Naive thymus-derived CD4-positive, alpha-beta T cell (primary cell): ENCODE data around the gene NLRP12. TPM values are rescaled to one million over a fixed set of nuclear protein-coding genes. Genes with fewer than 3 reads are reported as not detected.

ENCODE experiments used
- ATAC-seq: fragments of 150-1000 bp; cut with Tn5 transposase; 2 replicates; pipeline ENCODE4 v1.10.0; 2021; ENCODE audit warnings: mild to moderate bottlenecking, moderate library complexity
- CTCF ChIA-PET: fragments of 350-600 bp; sonication (Branson Sonifier 250); formaldehyde crosslinking; loops from one replicate; lab custom pipeline; 2021; ENCODE audit warnings: antibody characterized with exemption; lab: Charles Lee
- POLR2A ChIA-PET: fragments of 350-600 bp; sonication (Branson Sonifier 250); formaldehyde crosslinking; loops from one replicate; lab custom pipeline; 2021; ENCODE audit warnings: antibody characterized with exemption, inconsistent platforms; lab: Charles Lee
- DNase-seq, 9 donors: peaks; one replicate each; pipeline versions ENCODE4 v3.0.0 to v3.0.0-alpha.2; 2020 to 2022; ENCODE audit warnings: mixed read lengths in 1 of 9
- H3K27ac ChIP-seq: one replicate; pipeline ENCODE4 v1.7.0; 2013; ENCODE audit warnings: mild to moderate bottlenecking, low read depth, low read length, moderate library complexity
- H3K27me3 ChIP-seq, 2 donors: one replicate each; pipeline ENCODE4 v1.7.0; 2013; ENCODE audit warnings: low read length in 2 of 2, mild to moderate bottlenecking in 2 of 2, moderate library complexity in 2 of 2; ENCODE audit not compliant: control insufficient read depth in 2 of 2, insufficient read depth in 2 of 2
- H3K36me3 ChIP-seq, 3 experiments: 1 replicate in 2 of 3; 2 replicates in 1 of 3; pipeline ENCODE4 v1.7.0; 2013; ENCODE audit warnings: low read length in 3 of 3, mild to moderate bottlenecking in 3 of 3, moderate library complexity in 1 of 3; ENCODE audit not compliant: insufficient read depth in 3 of 3, control insufficient read depth in 2 of 3
- H3K4me1 ChIP-seq, 2 donors: one replicate each; pipeline ENCODE4 v1.7.0; 2013; ENCODE audit warnings: low read length in 2 of 2, mild to moderate bottlenecking in 2 of 2, moderate library complexity in 1 of 2; ENCODE audit not compliant: control insufficient read depth in 2 of 2, insufficient read depth in 2 of 2
- H3K4me3 ChIP-seq: 2 replicates; pipeline ENCODE4 v1.7.0; 2013; ENCODE audit warnings: mild to moderate bottlenecking, low read length
- H3K9me3 ChIP-seq, 3 experiments: 1 replicate in 2 of 3; 2 replicates in 1 of 3; pipeline ENCODE4 v1.7.0; 2013; ENCODE audit warnings: low read length in 3 of 3; ENCODE audit not compliant: control insufficient read depth in 2 of 3
- H3K27ac Mint-ChIP-seq, 9 donors: one replicate each; pipeline ENCODE4 v1.8.0; 2020 to 2022; ENCODE audit warnings: mixed read lengths in 9 of 9, mild to moderate bottlenecking in 8 of 9, moderate library complexity in 5 of 9, inconsistent platforms in 2 of 9
- H3K27me3 Mint-ChIP-seq, 5 donors: one replicate each; pipeline ENCODE4 v1.8.0; 2021 to 2022; ENCODE audit warnings: mixed read lengths in 5 of 5, mild to moderate bottlenecking in 1 of 5
- H3K36me3 Mint-ChIP-seq, 5 donors: one replicate each; pipeline ENCODE4 v1.8.0; 2020 to 2022; ENCODE audit warnings: mixed read lengths in 5 of 5, mild to moderate bottlenecking in 3 of 5, inconsistent platforms in 1 of 5
- H3K4me1 Mint-ChIP-seq, 7 donors: one replicate each; pipeline ENCODE4 v1.8.0; 2020 to 2022; ENCODE audit warnings: mixed read lengths in 7 of 7, mild to moderate bottlenecking in 3 of 7, inconsistent platforms in 1 of 7
- H3K4me3 Mint-ChIP-seq, 10 donors: one replicate each; pipeline ENCODE4 v1.8.0; 2020 to 2022; ENCODE audit warnings: mild to moderate bottlenecking in 10 of 10, mixed read lengths in 10 of 10, moderate library complexity in 6 of 10, inconsistent platforms in 2 of 10
- H3K9me3 Mint-ChIP-seq, 11 donors: one replicate each; pipeline ENCODE4 v1.8.0; 2020 to 2022; ENCODE audit warnings: mixed read lengths in 11 of 11, mild to moderate bottlenecking in 4 of 11, inconsistent platforms in 1 of 11, moderate library complexity in 1 of 11
- intact Hi-C, 2 donors: fragments of 100-400 bp; cut with micrococcal nuclease; formaldehyde crosslinking; loops; one replicate each; pipeline ENCODE4 v1.15.1; 2023
- polyA plus RNA-seq, 2 donors: library from polyadenylated mRNA; unstranded; fragments of 300-500 nt; fragmentation: Illumina TruSeq; gene quantifications; one replicate each; pipeline ENCODE4 v1.2.3, GENCODE V29; 2021
- total RNA-seq, 6 experiments: library from RNA in 5 of 6; stranded (reverse) in 5 of 6; gene quantifications; 1 replicate in 5 of 6; 2 replicates in 1 of 6; pipeline ENCODE4 v1.2.3 and lab custom pipeline; 2021 to 2026

The NLRP12 gene
- total and polyA plus RNA-seq, 7 experiments from 2014 or later = 0.14 to 16.1 (median 1.8) TPM; not detected in 4

DNA sequence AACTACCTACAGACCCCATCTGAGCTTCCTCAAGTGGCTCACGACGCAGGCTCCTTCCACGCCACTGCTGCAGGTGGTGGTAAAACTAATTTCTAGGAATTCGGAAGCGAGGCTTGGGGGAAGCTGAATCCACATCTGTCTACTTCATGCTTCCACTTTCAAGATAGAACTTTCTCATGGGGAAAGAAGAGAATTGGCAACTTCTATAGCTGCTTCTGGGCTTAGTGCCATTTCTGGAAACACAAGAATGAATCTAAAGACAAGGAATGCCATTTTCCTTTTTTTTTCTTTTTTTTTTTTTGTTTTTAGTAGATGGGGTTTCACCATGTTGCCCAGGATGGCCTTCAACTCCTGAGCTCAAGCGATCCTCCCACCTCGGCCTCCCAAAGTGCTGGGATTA, 2.8 kb upstream of the NLRP12 start:
- ATAC-seq = no peak
- H3K36me3 ChIP-seq = no peaks in the 10 kb centered on the region
- peaks cover 0 to 15% (median 4%) of the 10 kb centered on the region in 7 donors for H3K4me1 Mint-ChIP-seq
- no peaks in the 10 kb centered on the region for H3K27me3 ChIP-seq
- POLR2A ChIA-PET = no interaction called here
- no peak overlapping the region for H3K4me3 Mint-ChIP-seq
- intact Hi-C loops = no loop called here
- no peak overlapping the region for H3K27ac Mint-ChIP-seq
- no peaks in the 10 kb centered on the region for H3K36me3 Mint-ChIP-seq
- no peak for DNase-seq
- H3K27me3 Mint-ChIP-seq = peaks cover 19 to 44% (median 32%) of the 10 kb centered on the region in 5 donors
- H3K9me3 ChIP-seq = no peaks in the 10 kb centered on the region
- H3K4me1 ChIP-seq = no peaks in the 10 kb centered on the region
- CTCF ChIA-PET = interaction anchor here (0.6 kb wide), 1 partner anchor 198 kb away, joined by 4 read pairs; no protein-coding TSS in a partner anchor
- no peak overlapping the region for H3K27ac ChIP-seq
- no peak overlapping the region for H3K4me3 ChIP-seq
- peaks cover 0 to 2% (median 0%) of the 10 kb centered on the region in 11 donors for H3K9me3 Mint-ChIP-seq

GRCh38 chr19:53823380-53824120, 564 bp downstream of the NLRP12 start:
- no peaks in the 10 kb centered on the region for H3K36me3 Mint-ChIP-seq
- CTCF ChIA-PET = no interaction called here
- peaks cover 11 to 32% (median 27%) of the 10 kb centered on the region in 5 donors for H3K27me3 Mint-ChIP-seq
- H3K4me3 Mint-ChIP-seq = peak overlapping the region in 1 of 10 donors; percentile 48
- Histone ChIP-seq H3K36me3 (no peaks in the 10 kb centered on the region), H3K27me3 (no peaks in the 10 kb centered on the region), H3K9me3 (no peaks in the 10 kb centered on the region), H3K4me1 (no peaks in the 10 kb centered on the region), H3K27ac (no peak overlapping the region), H3K4me3 (no peak overlapping the region)
- peaks cover 0 to 2% (median 0%) of the 10 kb centered on the region in 11 donors for H3K9me3 Mint-ChIP-seq
- H3K27ac Mint-ChIP-seq = no peak overlapping the region
- DNase-seq = no peak
- peaks cover 0 to 11% (median 1%) of the 10 kb centered on the region in 7 donors for H3K4me1 Mint-ChIP-seq
- peak; percentile 22 for ATAC-seq
- POLR2A ChIA-PET = no interaction called here
- intact Hi-C loops = no loop called here

- H3K27me3 ChIP-seq = no peaks in the 10 kb centered on the region
- no peaks in the 10 kb centered on the region for H3K9me3 ChIP-seq
- H3K9me3 Mint-ChIP-seq = no peaks in the 10 kb centered on the region
- peaks cover 10 to 22% (median 19%) of the 10 kb centered on the region in 5 donors for H3K27me3 Mint-ChIP-seq
- no peak overlapping the region for H3K27ac ChIP-seq
- H3K36me3 Mint-ChIP-seq = no peaks in the 10 kb centered on the region
- peak overlapping the region in 1 of 10 donors; percentile 10 for H3K4me3 Mint-ChIP-seq
- DNase-seq = no peak
- no peaks in the 10 kb centered on the region for H3K36me3 ChIP-seq
- H3K27ac Mint-ChIP-seq = no peak overlapping the region
- CTCF ChIA-PET = interaction anchor here (0.6 kb wide), 1 partner anchor 224 kb away, joined by 3 read pairs; no protein-coding TSS in a partner anchor
- POLR2A ChIA-PET = no interaction called here
- H3K4me1 Mint-ChIP-seq = peaks cover 0 to 9% (median 0%) of the 10 kb centered on the region in 7 donors
- no peaks in the 10 kb centered on the region for H3K4me1 ChIP-seq
- ATAC-seq = no peak
- intact Hi-C loops = no loop called here
- no peak overlapping the region for H3K4me3 ChIP-seq
Observed at GRCh38 chr19:53819861-53820260, 4.3 kb downstream of the NLRP12 start.

GRCh38 chr19:53818756-53819155, 5.4 kb downstream of the NLRP12 start:
- Histone ChIP-seq H3K27me3 (no peaks in the 10 kb centered on the region), H3K36me3 (no peaks in the 10 kb centered on the region), H3K4me1 (no peaks in the 10 kb centered on the region), H3K27ac (no peak overlapping the region), H3K9me3 (no peaks in the 10 kb centered on the region), H3K4me3 (no peak overlapping the region)
- H3K4me1 Mint-ChIP-seq = peaks cover 0 to 2% (median 0%) of the 10 kb centered on the region in 7 donors
- POLR2A ChIA-PET = no interaction called here
- DNase-seq = no peak
- H3K27ac Mint-ChIP-seq = no peak overlapping the region
- ATAC-seq = no peak
- no peaks in the 10 kb centered on the region for H3K36me3 Mint-ChIP-seq
- H3K9me3 Mint-ChIP-seq = no peaks in the 10 kb centered on the region
- intact Hi-C loops = no loop called here
- peaks cover 2 to 13% (median 11%) of the 10 kb centered on the region in 5 donors for H3K27me3 Mint-ChIP-seq
- CTCF ChIA-PET = no interaction called here
- H3K4me3 Mint-ChIP-seq = no peak overlapping the region

DNA sequence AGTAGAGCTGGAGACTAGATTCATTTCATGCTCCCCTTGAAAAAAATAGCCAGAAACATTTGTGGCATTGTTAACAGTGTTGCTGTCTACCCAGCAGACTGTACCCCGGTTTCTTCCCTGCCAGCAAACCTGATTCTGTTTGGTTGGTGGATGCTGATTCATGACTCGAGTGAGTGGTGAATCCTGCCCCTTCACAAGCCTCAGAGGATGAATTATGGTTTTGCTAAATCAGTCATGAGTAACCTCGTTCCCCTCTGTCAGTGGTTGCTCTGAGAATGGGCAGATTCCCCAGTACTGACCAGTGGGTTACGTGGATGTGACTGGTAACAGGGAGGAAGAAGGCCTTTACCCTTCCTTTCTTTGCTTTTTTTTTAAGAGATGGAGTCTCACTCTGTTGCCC, 10.1 kb downstream of the NLRP12 start:
- H3K27me3 ChIP-seq = no peaks in the 10 kb centered on the region
- no peaks in the 10 kb centered on the region for H3K9me3 ChIP-seq
- ChIA-PET POLR2A (no interaction called here), CTCF (no interaction called here)
- Mint-ChIP-seq H3K36me3 (no peaks in the 10 kb centered on the region), H3K9me3 (no peaks in the 10 kb centered on the region), H3K27ac (no peak overlapping the region), H3K4me1 (peaks cover 0 to 1% (median 0%) of the 10 kb centered on the region in 7 donors), H3K27me3 (no peaks in the 10 kb centered on the region), H3K4me3 (no peak overlapping the region)
- H3K4me3 ChIP-seq = no peak overlapping the region
- intact Hi-C loops = no loop called here
- no peaks in the 10 kb centered on the region for H3K36me3 ChIP-seq
- H3K4me1 ChIP-seq = no peaks in the 10 kb centered on the region
- no peak overlapping the region for H3K27ac ChIP-seq
- DNase-seq (no peak), ATAC-seq (no peak)

DNA sequence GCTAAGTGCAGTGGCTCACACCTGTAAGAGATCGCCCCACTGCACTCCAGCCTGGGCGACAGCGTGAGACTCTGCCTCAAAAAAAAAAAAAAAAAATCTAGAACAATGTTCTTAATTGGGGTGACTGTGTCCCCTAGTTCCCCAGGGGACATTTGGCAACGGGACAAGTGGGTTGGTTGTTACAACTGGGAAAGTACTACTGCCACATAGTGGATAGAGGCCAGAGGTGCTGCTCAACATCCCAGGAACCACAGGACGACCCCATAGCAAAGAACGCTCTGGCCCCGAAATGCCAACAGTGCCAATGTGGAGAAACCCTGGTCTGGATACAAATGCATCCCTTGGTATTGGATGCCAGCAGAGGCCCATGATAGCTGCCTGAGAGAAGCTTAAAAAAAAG, 11.8 kb downstream of the NLRP12 start:
- no peaks in the 10 kb centered on the region for H3K27me3 ChIP-seq
- no peaks in the 10 kb centered on the region for H3K9me3 Mint-ChIP-seq
- H3K9me3 ChIP-seq = no peaks in the 10 kb centered on the region
- no peak for DNase-seq
- peaks cover 0 to 4% (median 0%) of the 10 kb centered on the region in 5 donors for H3K27me3 Mint-ChIP-seq
- ChIA-PET CTCF (no interaction called here), POLR2A (no interaction called here)
- no peak overlapping the region for H3K4me3 Mint-ChIP-seq
- H3K27ac Mint-ChIP-seq = no peak overlapping the region
- intact Hi-C loops = no loop called here
- no peaks in the 10 kb centered on the region for H3K4me1 Mint-ChIP-seq
- ATAC-seq = no peak
- H3K36me3 ChIP-seq = no peaks in the 10 kb centered on the region
- H3K4me3 ChIP-seq = no peak overlapping the region
- H3K4me1 ChIP-seq = no peaks in the 10 kb centered on the region
- no peaks in the 10 kb centered on the region for H3K36me3 Mint-ChIP-seq
- H3K27ac ChIP-seq = no peak overlapping the region

GRCh38 chr19:53810891-53811290, 13.2 kb downstream of the NLRP12 start:
- no peak overlapping the region for H3K27ac ChIP-seq
- H3K4me1 Mint-ChIP-seq = no peaks in the 10 kb centered on the region
- peaks cover 0 to 4% (median 0%) of the 10 kb centered on the region in 5 donors for H3K27me3 Mint-ChIP-seq
- H3K4me1 ChIP-seq = no peaks in the 10 kb centered on the region
- DNase-seq (no peak), ATAC-seq (no peak)
- no peak overlapping the region for H3K27ac Mint-ChIP-seq
- no peaks in the 10 kb centered on the region for H3K9me3 ChIP-seq
- H3K4me3 ChIP-seq = no peak overlapping the region
- intact Hi-C loops = no loop called here
- peaks cover 0 to 2% (median 0%) of the 10 kb centered on the region in 11 donors for H3K9me3 Mint-ChIP-seq
- H3K36me3 ChIP-seq = no peaks in the 10 kb centered on the region
- ChIA-PET CTCF (no interaction called here), POLR2A (no interaction called here)
- no peaks in the 10 kb centered on the region for H3K36me3 Mint-ChIP-seq
- no peak overlapping the region for H3K4me3 Mint-ChIP-seq
- no peaks in the 10 kb centered on the region for H3K27me3 ChIP-seq
